Muscle layer of colon (tissue), 2 donors: ENCODE data around the gene SLC39A1.
A peak's percentile ranks its signal among the peaks of the same experiment; 100 is the strongest.

Experiments used
- H3K27ac ChIP-seq: one replicate; pipeline ENCODE4 v1.7.0; 2013; ENCODE audit warnings: low read depth, mild to moderate bottlenecking, low read length, moderate library complexity
- H3K27me3 ChIP-seq, 2 donors: one replicate each; pipeline ENCODE4 v1.7.0; 2013; ENCODE audit warnings: low read length in 2 of 2, mild to moderate bottlenecking in 2 of 2; ENCODE audit not compliant: insufficient read depth in 2 of 2, control insufficient read depth in 1 of 2
- H3K36me3 ChIP-seq: one replicate; pipeline ENCODE4 v1.7.0; 2013; ENCODE audit warnings: mild to moderate bottlenecking, low read length; ENCODE audit not compliant: insufficient read depth
- H3K4me1 ChIP-seq: one replicate; pipeline ENCODE4 v1.7.0; 2013; ENCODE audit warnings: mild to moderate bottlenecking, low read length; ENCODE audit not compliant: insufficient read depth
- H3K4me3 ChIP-seq, 2 donors: one replicate each; pipeline ENCODE4 v1.7.0; 2013; ENCODE audit warnings: low read length in 2 of 2, low read depth in 1 of 2, mild to moderate bottlenecking in 1 of 2, moderate library complexity in 1 of 2
- H3K9ac ChIP-seq: one replicate; pipeline ENCODE4 v1.7.0; 2013; ENCODE audit warnings: low read length
- H3K9me3 ChIP-seq: one replicate; pipeline ENCODE4 v1.7.0; 2013; ENCODE audit warnings: mild to moderate bottlenecking, low read length
- donor health status: abdominal sarcoma.
- donor health status: Adenocarcinoma of cecum.

SLC39A1 gene

DNA sequence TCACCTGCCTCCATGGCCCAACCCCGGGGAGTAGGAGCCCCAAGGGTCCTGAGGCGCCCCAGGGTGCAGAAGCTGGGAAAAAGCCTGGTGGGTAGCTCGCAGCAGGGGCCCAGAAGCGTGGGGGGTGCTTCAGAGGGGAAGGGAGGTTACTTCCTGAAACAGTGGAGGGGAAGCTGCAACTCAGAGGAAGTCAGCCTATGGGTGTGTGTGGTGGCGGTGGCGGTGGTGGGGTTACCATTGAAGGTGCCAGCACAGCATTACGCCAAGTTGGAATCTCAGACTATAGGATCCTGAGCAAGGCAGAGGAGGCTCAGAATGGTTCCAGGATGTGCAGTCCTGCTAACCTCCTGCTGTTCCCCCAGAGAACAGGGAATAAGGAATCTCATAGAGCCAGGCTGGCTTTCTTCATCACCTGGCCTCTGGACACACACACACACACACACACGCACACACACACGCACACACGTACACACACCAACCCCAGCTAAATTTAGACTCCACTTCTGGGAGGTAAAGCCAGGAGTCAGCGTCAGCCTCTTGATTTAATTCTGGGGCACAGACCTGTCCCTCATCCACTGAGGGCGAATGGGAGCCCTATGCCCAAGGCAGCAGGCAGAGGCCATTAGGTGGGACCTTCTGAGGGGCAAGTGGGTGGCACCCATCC lies 18.1 kb downstream of the SLC39A1 start:
- Histone ChIP-seq H3K27me3 (no peaks in the 10 kb centered on the region), H3K4me3 (peak overlapping the region; percentile 57 to 58), H3K4me1 (peaks cover 22% of the 10 kb centered on the region), H3K9me3 (no peaks in the 10 kb centered on the region), H3K9ac (peak overlapping the region; percentile 50), H3K36me3 (peaks cover 60% of the 10 kb centered on the region), H3K27ac (peak overlapping the region; percentile 69)

GRCh38 chr1:153944827-153945117 lies 18.6 kb downstream of the SLC39A1 start:
- peak overlapping the region; percentile 50 for H3K9ac ChIP-seq
- H3K36me3 ChIP-seq, result peaks cover 60% of the 10 kb centered on the region
- peak overlapping the region; percentile 69 for H3K27ac ChIP-seq
- no peaks in the 10 kb centered on the region for H3K9me3 ChIP-seq
- H3K4me3 ChIP-seq, result peak overlapping the region; percentile 57 to 58
- no peaks in the 10 kb centered on the region for H3K27me3 ChIP-seq
- peaks cover 22% of the 10 kb centered on the region for H3K4me1 ChIP-seq

- Histone ChIP-seq H3K9ac (no peak overlapping the region), H3K4me1 (peaks cover 22% of the 10 kb centered on the region), H3K4me3 (peak overlapping the region in 1 of 2 donors; percentile 58), H3K27me3 (no peaks in the 10 kb centered on the region), H3K36me3 (peaks cover 62% of the 10 kb centered on the region), H3K9me3 (no peaks in the 10 kb centered on the region), H3K27ac (peak overlapping the region; percentile 69)
These were observed 19.1 kb downstream of the SLC39A1 start for GRCh38 chr1:153944005-153944826.

GRCh38 chr1:153942766-153943549 lies 20.4 kb downstream of the SLC39A1 start:
- no peaks in the 10 kb centered on the region for H3K9me3 ChIP-seq
- H3K27me3 ChIP-seq, result no peaks in the 10 kb centered on the region
- no peak overlapping the region for H3K4me3 ChIP-seq
- no peak overlapping the region for H3K9ac ChIP-seq
- no peak overlapping the region for H3K27ac ChIP-seq
- peaks cover 22% of the 10 kb centered on the region for H3K4me1 ChIP-seq
- H3K36me3 ChIP-seq, result peaks cover 54% of the 10 kb centered on the region

DNA sequence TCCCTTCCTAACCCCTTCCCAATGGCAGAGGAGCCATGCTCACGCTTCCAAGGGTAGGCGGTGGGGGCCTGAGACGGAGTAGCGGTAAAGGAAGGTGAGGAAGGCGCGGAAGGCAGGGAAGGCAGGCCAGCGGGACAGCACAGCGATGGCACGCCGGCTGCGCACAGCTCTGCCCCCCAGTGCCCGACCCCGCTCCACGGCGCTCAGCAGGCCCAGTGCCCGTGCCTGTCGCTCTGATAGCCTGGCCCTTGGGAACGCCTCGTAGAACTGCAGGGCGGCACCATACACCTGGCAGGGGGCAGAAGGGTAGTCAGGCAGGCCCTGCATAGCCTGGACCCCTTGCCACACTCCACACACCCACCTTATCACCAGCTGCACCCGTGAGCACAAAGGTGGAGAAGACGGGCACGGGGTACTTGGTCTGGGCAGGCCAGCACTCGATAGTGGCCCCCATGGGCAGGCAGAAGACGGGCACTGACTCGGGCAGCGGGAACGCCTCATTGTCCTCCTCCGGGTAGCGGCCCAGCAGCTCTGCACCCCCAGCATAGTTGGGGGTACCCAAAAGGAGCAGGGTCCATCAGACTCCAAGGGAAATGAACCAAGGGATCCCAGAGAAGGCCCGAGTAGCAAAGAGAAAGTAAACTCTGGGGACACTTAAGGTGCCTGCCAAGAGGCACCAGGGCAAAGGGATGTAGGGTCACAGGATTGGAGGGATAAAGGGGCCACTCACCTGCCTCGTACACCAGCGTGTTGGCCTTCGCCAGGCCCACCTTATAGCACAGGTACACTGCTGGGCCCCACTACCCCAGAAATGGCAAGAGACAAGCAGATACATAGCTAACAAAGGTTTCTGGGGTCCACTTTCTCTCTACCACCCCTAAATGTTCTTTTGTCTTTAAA lies 21.3 kb downstream of the SLC39A1 start:
- peaks cover 19% of the 10 kb centered on the region for H3K4me1 ChIP-seq
- no peak overlapping the region for H3K27ac ChIP-seq
- peaks cover 54% of the 10 kb centered on the region for H3K36me3 ChIP-seq
- no peak overlapping the region for H3K9ac ChIP-seq
- H3K27me3 ChIP-seq, result no peaks in the 10 kb centered on the region
- no peak overlapping the region for H3K4me3 ChIP-seq
- no peaks in the 10 kb centered on the region for H3K9me3 ChIP-seq

DNA sequence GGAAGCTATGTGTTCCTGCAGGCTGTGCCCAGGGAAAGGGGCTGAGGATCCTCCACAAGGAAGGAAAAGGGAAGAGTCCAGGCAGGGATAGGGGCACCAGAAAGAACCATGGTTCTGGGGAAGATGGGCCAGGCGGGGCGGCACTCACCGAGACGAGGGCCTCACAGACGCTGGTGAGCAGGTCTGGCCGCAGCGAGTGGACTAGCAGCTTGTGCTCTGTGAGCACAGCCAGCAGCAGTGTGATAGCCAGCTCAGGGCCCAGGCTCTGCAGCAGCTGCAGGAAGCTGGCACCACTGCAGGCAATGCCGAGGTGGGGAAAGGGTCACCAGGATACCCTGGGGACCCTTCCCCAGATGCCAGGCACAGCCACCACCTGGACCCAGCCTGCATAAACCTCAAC lies 22.6 kb downstream of the SLC39A1 start:
- H3K4me1 ChIP-seq, result peaks cover 14% of the 10 kb centered on the region
- H3K4me3 ChIP-seq, result no peak overlapping the region
- no peaks in the 10 kb centered on the region for H3K9me3 ChIP-seq
- H3K27ac ChIP-seq, result no peak overlapping the region
- no peak overlapping the region for H3K9ac ChIP-seq
- H3K27me3 ChIP-seq, result no peaks in the 10 kb centered on the region
- peaks cover 65% of the 10 kb centered on the region for H3K36me3 ChIP-seq

GRCh38 chr1:153939476-153939875 lies 23.9 kb downstream of the SLC39A1 start:
- H3K27me3 ChIP-seq, result no peaks in the 10 kb centered on the region
- no peak overlapping the region for H3K27ac ChIP-seq
- H3K36me3 ChIP-seq, result peaks cover 78% of the 10 kb centered on the region
- no peak overlapping the region for H3K9ac ChIP-seq
- H3K4me3 ChIP-seq, result no peak overlapping the region
- H3K9me3 ChIP-seq, result no peaks in the 10 kb centered on the region
- H3K4me1 ChIP-seq, result peaks cover 4% of the 10 kb centered on the region

DNA sequence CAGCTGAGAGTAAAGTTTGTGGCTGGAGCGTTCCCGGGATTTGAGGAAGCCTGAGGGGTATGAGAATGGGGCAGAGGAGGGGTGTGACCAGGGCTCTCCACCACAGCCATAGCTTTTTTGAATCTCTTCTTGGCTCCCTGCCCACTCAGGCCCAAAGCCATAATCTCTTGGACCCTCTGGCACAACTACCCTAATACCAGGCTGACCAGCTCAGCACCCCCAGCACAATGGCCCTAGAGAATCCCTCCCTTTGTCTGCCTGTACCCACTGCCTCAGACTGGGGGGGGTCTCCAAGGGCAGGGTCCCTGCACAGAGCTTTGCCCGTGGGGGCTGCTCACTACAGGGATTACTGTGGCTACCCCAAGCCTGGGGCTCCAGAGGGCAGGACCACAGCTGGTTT lies 24.3 kb downstream of the SLC39A1 start:
- Histone ChIP-seq H3K27ac (no peak overlapping the region), H3K36me3 (peaks cover 81% of the 10 kb centered on the region), H3K4me1 (no peaks in the 10 kb centered on the region), H3K9ac (no peak overlapping the region), H3K9me3 (no peaks in the 10 kb centered on the region), H3K27me3 (no peaks in the 10 kb centered on the region), H3K4me3 (no peak overlapping the region)

DNA sequence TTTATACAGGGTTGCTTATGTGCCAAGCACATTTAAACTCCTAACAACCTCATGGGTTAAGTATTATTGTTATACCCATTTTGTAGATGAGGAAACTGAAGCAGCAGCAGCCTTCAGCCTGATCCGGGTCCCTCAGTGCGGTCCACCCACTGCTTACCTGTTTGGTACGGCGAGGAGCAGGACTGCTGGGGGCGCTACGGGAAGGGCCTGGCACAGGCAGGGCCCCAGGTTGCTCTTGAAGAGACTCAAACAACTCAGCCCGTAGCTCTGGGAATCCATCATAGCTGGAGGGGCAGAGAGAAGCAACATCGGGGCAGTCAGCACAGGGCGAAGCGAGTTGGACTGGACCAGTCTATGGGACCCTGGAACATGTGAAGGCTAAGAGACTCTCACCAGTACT lies 26.0 kb downstream of the SLC39A1 start:
- peaks cover 84% of the 10 kb centered on the region for H3K36me3 ChIP-seq
- no peak overlapping the region for H3K9ac ChIP-seq
- no peak overlapping the region for H3K27ac ChIP-seq
- H3K27me3 ChIP-seq, result no peaks in the 10 kb centered on the region
- H3K4me1 ChIP-seq, result no peaks in the 10 kb centered on the region
- no peaks in the 10 kb centered on the region for H3K9me3 ChIP-seq
- no peak overlapping the region for H3K4me3 ChIP-seq

- Histone ChIP-seq H3K27me3 (no peaks in the 10 kb centered on the region), H3K9ac (no peak overlapping the region), H3K4me3 (no peak overlapping the region), H3K9me3 (no peaks in the 10 kb centered on the region), H3K36me3 (peaks cover 79% of the 10 kb centered on the region), H3K4me1 (no peaks in the 10 kb centered on the region), H3K27ac (no peak overlapping the region)
These were observed 27.1 kb downstream of the SLC39A1 start for GRCh38 chr1:153936011-153936802.
